ENCODE results near the gene GALR2. TPM values are rescaled to one million over a fixed set of nuclear protein-coding genes. Genes with fewer than 3 reads are reported as not detected.
"Not testable (repeated sequence)": the region's sequence is repeated elsewhere in the genome, so short reads cannot be mapped to it uniquely, and the experiment has no call there.

GALR2 gene
- polyA plus RNA-seq, 3 donors from 2014 or later = 0.18 TPM; not detected in 2

DNA sequence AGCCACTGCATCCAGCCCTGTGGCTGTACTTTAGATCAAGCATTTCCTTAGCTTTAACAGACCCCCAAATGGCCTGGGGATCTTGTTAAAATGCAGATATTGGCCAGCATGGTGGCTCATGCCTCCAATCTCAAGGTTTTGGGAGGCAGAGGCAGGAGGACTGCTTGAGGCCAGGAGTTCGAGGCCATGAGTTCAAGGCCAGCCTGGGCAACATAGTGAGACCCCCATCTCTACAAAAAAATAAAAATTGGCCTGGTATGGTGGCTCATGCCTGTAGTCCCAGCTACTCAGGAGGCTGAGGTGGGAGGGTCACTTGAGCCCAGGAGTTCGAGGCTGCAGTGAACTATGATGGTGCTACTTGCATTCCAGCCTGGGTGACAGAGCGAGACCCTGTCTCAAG, 31.7 kb upstream of the GALR2 start:
- DNase-seq; H3K27ac Mint-ChIP-seq; H3K4me1 Mint-ChIP-seq; H3K27me3 Mint-ChIP-seq (ENCODE audit: low read depth in 3 of 3); H3K4me3 Mint-ChIP-seq; H3K9me3 Mint-ChIP-seq: not testable (repeated sequence)
- peaks cover 28 to 56% (median 48%) of the 10 kb centered on the region in 3 donors for H3K36me3 Mint-ChIP-seq

DNA sequence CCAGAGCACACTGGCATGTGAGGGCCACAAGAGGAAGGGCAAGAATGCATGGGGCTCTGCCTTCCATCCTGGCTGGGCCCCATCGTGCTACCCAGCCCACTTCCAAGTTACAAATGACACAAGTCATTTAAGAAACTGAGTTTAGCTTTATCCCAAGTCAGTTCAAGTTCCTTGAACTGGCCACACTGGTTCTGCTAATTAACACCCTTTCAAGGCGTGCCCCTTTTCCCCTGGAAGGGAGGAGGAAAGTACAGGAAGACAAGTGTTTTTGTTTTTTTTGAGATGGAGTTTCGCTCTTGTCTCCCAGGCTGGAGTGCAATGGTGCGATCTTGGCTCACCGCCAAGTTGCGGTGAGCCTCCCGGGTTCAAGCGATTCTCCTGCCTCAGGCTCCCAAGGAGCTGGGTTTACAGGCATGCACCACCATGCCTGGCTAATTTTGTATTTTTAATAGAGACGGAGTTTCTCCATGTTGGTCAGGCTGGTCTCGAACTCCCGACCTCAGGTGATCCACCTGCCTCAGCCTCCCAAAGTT, 30.0 kb upstream of the GALR2 start:
- H3K9me3 Mint-ChIP-seq; H3K27me3 Mint-ChIP-seq (ENCODE audit: low read depth in 3 of 3); DNase-seq; H3K4me3 Mint-ChIP-seq; H3K27ac Mint-ChIP-seq; H3K4me1 Mint-ChIP-seq: not testable (repeated sequence)
- H3K36me3 Mint-ChIP-seq = peaks cover 33 to 56% (median 42%) of the 10 kb centered on the region in 3 donors

DNA sequence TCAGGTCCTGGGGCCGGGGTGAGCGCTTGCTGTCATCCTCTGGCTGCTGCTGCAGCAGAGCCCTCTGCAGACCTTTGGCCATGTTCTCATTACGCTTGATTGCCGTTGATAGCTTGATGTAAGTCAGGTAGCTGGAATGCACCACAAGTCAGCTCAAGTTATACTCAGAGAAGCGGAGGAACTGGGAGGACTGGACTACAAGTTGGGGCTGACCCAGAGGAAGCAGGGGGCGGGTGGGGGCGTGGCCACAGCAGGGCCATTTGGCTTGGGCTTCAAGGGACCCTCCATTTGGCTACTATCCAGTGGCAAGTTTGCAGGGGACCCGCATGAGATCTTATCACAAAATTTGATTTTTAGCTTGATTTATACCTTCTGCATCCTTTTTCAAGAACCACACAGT, 28.5 kb upstream of the GALR2 start:
- H3K27me3 Mint-ChIP-seq (ENCODE audit: low read depth in 3 of 3) = peaks cover 0 to 6% (median 5%) of the 10 kb centered on the region in 3 donors
- H3K9me3 Mint-ChIP-seq = no peaks in the 10 kb centered on the region
- DNase-seq = no peak
- no peak overlapping the region for H3K27ac Mint-ChIP-seq
- H3K4me1 Mint-ChIP-seq = no peaks in the 10 kb centered on the region
- H3K36me3 Mint-ChIP-seq = peaks cover 33 to 55% (median 43%) of the 10 kb centered on the region in 3 donors
- no peak overlapping the region for H3K4me3 Mint-ChIP-seq

DNA sequence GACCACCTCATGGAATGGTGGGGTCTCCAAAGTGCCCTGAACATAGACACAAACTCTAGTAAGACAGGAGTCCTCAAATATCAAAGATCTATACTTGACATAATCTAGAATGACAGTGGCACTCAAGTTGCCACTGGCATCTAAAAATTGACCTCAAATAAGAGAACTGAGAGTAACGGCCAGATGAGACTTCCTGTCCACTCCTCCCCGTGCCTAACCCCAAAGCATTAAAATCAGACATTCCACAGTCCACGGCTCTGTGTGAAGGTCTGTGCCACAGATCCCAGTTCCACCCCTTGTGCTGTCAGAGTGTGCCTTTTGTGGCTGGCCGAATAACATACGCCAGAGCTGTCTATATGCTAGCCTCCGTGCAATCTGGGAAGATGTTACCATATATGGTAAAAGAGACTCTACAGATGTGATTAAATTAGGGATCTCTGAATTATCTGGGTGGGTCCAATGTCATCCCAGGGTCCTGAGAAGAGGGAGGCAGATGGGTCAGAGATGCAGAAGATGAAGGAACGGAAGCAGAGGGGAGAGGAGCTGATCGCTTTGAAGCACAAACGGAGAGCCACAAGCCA, 26.5 kb upstream of the GALR2 start:
- DNase-seq = no peak
- Mint-ChIP-seq H3K4me3 (no peak overlapping the region), H3K36me3 (peaks cover 33 to 54% (median 47%) of the 10 kb centered on the region in 3 donors), H3K27me3 (ENCODE audit: low read depth in 3 of 3) (peaks cover 0 to 6% (median 5%) of the 10 kb centered on the region in 3 donors), H3K9me3 (no peaks in the 10 kb centered on the region), H3K4me1 (no peaks in the 10 kb centered on the region), H3K27ac (peak overlapping the region in 2 of 6 donors; percentile 16 to 57)

DNA sequence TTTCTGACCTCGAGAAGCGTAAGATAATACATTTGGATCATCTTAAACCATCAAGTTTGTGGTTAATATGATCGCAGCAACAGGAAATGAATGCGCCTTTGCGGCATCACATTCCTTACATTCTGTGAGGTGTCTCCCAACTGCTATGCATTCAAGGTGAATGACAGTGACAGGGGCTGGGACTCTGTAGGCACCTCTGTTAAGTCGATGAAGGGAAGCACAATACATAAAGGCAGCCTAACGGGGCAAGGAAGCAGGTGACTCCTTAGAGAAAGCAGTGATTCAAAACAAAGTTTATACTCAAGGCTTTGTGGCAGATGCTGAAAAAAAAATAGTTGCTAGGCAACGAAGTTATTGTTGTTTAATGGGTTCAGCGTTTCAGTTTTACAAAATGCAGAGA, 25.9 kb upstream of the GALR2 start:
- no peak overlapping the region for H3K4me3 Mint-ChIP-seq
- DNase-seq = no peak
- H3K27ac Mint-ChIP-seq = no peak overlapping the region
- peaks cover 0 to 5% (median 3%) of the 10 kb centered on the region in 3 donors for H3K27me3 Mint-ChIP-seq (ENCODE audit: low read depth in 3 of 3)
- H3K36me3 Mint-ChIP-seq = peaks cover 29 to 53% (median 44%) of the 10 kb centered on the region in 3 donors
- H3K4me1 Mint-ChIP-seq = no peaks in the 10 kb centered on the region
- H3K9me3 Mint-ChIP-seq = no peaks in the 10 kb centered on the region

DNA sequence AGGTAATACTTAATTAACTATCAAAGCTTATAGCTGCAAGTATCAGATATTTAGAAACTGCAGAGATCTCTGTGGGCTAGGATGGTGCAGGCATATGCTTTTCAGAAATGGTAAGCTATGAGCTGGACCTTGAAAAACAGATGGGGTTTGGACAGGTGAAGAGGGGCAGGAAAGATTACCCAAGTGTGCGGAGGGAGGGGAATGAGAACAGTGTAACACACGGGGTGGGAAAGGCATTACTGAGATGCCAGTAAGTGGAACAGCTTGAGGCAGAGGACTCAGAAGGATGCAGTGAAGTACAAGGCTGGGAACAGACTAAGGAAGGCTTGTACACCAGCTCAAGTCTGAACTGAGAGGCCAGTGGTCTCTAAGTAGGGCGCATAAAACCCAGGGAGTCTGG, 25.3 kb upstream of the GALR2 start:
- no peak overlapping the region for H3K27ac Mint-ChIP-seq
- DNase-seq = no peak
- H3K27me3 Mint-ChIP-seq (ENCODE audit: low read depth in 3 of 3) = peaks cover 0 to 5% (median 3%) of the 10 kb centered on the region in 3 donors
- no peaks in the 10 kb centered on the region for H3K9me3 Mint-ChIP-seq
- H3K4me3 Mint-ChIP-seq = no peak overlapping the region
- no peaks in the 10 kb centered on the region for H3K4me1 Mint-ChIP-seq
- peaks cover 24 to 53% (median 43%) of the 10 kb centered on the region in 3 donors for H3K36me3 Mint-ChIP-seq

DNA sequence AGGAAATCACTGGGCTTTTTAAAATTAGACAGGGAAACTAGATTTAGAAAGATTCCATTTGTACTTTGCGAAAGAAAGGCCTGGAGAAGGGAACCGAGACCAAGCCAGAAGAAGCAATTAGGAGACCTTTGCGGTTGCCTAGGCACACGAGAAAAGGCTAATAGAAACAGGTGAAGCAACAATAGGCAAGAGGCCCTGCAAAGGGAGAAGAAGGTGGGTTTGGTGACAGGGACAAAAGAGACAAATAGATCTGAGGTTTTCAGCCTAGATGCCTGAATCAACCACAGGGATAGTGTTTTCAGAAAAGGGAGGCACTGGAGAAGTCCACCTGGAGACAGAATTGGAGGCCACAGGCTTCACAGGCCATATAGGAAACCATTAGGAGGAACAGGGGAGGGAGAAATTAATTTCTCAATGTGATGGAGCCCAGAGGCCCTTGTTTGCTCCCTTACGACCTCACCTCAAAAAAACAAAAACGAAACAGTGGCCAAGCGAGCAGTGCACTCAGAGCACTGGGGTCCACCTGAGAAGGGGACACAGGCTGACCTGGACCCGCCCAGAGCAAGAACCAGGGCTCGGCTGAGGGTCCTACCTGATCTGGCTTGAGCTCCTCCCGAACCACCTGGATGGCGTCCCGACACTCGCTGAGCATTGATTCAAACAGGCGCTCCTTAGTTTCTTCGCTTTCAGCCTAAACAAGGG, 24.6 kb upstream of the GALR2 start:
- Mint-ChIP-seq H3K27ac (peak overlapping the region in 2 of 6 donors; percentile 15 to 51), H3K36me3 (peaks cover 21 to 46% (median 39%) of the 10 kb centered on the region in 3 donors), H3K4me1 (no peaks in the 10 kb centered on the region), H3K27me3 (ENCODE audit: low read depth in 3 of 3) (peaks cover 0 to 5% (median 3%) of the 10 kb centered on the region in 3 donors), H3K4me3 (no peak overlapping the region), H3K9me3 (no peaks in the 10 kb centered on the region)
- no peak for DNase-seq

DNA sequence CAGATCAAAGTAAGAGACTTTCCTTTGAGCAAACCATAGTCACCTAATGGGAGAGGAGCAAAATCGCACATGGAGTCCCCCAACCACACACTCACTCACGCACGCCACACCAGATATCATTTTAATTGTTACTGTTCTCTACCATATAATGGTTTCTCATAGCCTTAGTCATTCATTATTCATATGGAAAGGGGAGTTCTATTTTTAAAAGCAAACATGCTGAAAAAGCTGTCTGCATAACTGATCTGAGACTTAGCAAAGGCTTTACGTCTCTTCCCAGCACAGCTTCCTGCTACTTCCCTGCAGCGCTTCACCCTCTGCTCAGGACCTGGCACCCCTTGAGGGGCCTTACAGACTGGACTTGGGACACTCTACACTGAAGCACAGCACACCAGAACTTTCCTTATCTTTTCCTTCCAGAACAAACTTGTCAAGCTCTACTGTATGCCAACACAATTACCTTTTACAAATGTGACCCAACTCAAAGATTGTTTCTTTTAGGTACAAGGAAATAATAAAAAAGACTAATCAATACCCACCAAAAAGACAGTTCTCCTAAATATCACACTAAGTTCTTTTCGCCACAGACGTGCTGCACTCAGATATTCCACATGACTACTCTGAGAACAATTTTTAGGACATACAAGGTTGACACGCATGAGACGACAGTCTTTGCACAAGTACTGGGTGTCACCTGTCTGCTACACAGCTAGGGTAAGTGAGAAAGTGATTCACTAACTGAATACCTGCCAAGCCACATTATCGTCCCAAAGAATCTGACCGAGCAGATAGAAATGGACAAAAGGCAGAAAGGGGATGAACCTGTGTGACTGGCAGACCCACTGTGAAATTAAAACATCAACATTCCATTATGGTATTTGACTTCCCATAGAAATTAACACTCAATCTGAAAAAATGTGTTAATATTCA, 23.8 kb upstream of the GALR2 start:
- H3K4me3 Mint-ChIP-seq = no peak overlapping the region
- no peak for DNase-seq
- H3K27me3 Mint-ChIP-seq (ENCODE audit: low read depth in 3 of 3) = peaks cover 0 to 5% (median 3%) of the 10 kb centered on the region in 3 donors
- no peaks in the 10 kb centered on the region for H3K9me3 Mint-ChIP-seq
- no peaks in the 10 kb centered on the region for H3K4me1 Mint-ChIP-seq
- H3K36me3 Mint-ChIP-seq = peaks cover 14 to 38% (median 32%) of the 10 kb centered on the region in 3 donors
- no peak overlapping the region for H3K27ac Mint-ChIP-seq

DNA sequence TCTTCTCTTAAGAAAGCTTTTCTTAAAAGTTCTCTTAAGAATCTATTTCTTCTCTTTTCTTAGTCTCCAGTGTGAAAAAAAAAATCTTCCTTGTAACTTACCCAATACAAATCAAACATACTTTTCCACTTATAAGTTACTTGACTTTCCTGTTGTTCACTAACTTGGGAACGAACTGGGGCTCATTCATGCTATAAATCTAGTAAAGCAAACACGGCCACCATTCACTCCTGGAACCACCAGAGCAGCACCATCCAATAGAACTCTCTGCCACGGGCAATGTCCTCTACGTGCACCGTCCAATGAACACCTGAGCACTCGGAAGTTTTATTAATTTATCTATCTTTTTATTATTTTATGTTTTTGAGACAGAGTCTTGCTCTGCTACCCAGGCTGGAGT, 23.0 kb upstream of the GALR2 start:
- Mint-ChIP-seq H3K4me1 (no peaks in the 10 kb centered on the region), H3K4me3 (no peak overlapping the region), H3K27me3 (ENCODE audit: low read depth in 3 of 3) (peaks cover 0 to 6% (median 3%) of the 10 kb centered on the region in 3 donors), H3K27ac (no peak overlapping the region), H3K36me3 (peaks cover 12 to 43% (median 35%) of the 10 kb centered on the region in 3 donors), H3K9me3 (no peaks in the 10 kb centered on the region)
- no peak for DNase-seq

DNA sequence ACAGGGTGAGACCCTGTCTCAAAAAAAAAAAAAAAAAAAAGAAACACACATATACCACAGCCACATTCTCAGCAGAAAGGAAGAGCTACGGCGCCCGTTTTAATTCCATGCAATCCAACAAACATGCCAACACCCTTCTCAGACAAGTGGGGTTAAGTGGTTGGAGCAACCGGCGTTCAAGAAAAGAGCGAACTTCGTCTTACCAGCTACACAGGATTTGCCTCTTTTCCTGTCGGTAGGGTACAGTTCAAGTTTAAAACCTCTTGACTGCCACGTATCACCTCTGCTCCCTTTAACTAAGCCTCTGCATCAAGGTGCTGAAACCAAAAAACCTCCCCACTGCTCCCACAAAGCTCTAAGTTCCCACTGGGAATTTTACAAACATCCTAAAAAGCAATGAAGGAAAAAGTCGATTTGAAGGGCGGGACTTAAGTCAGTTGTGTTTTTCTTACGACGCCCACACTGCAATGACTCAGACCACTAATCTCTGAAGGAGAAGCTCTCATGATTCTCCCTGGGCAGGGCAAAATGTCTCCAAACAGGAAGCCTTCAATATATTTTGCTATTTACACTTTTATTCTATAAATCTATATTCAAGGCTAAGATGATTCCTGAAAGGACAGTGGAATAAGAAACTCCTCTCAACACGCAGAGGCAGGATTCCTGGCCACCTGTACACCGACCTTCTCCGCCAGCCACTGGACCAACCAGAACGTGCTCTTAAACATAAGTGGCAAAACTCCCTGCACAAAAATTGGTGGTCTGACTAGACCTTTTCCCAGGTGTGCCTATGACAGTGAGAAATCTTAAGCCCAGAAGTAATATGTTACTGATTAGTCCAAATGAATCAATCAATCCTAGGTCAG, 21.1 kb upstream of the GALR2 start:
- DNase-seq = no peak
- H3K36me3 Mint-ChIP-seq = peaks cover 16 to 47% (median 36%) of the 10 kb centered on the region in 3 donors
- no peak overlapping the region for H3K4me3 Mint-ChIP-seq
- H3K4me1 Mint-ChIP-seq = no peaks in the 10 kb centered on the region
- peaks cover 0 to 6% (median 3%) of the 10 kb centered on the region in 3 donors for H3K27me3 Mint-ChIP-seq (ENCODE audit: low read depth in 3 of 3)
- H3K27ac Mint-ChIP-seq = peak overlapping the region in 1 of 6 donors; percentile 45
- no peaks in the 10 kb centered on the region for H3K9me3 Mint-ChIP-seq

DNA sequence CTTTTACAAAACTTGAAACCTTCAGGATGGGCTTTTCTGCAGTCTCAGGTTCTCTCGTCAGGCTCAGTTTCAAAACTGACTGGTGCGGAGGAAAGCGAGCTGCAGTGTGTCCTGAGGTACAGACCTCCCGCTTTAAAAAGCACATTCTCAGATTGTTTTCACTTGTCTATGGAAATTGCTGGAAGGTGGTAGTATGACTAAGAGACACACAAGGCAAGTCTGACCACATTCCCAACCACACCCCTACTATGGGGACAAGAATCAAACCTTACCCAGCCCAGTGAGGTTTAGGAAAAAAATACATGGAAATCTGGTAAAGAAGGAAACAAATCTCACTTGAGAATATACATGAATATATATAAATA, 20.5 kb upstream of the GALR2 start:
- no peak for DNase-seq
- no peaks in the 10 kb centered on the region for H3K9me3 Mint-ChIP-seq
- peaks cover 16 to 48% (median 37%) of the 10 kb centered on the region in 3 donors for H3K36me3 Mint-ChIP-seq
- peak overlapping the region in 1 of 6 donors; percentile 31 for H3K27ac Mint-ChIP-seq
- no peak overlapping the region for H3K4me3 Mint-ChIP-seq
- H3K4me1 Mint-ChIP-seq = no peaks in the 10 kb centered on the region
- peaks cover 0 to 6% (median 3%) of the 10 kb centered on the region in 3 donors for H3K27me3 Mint-ChIP-seq (ENCODE audit: low read depth in 3 of 3)

DNA sequence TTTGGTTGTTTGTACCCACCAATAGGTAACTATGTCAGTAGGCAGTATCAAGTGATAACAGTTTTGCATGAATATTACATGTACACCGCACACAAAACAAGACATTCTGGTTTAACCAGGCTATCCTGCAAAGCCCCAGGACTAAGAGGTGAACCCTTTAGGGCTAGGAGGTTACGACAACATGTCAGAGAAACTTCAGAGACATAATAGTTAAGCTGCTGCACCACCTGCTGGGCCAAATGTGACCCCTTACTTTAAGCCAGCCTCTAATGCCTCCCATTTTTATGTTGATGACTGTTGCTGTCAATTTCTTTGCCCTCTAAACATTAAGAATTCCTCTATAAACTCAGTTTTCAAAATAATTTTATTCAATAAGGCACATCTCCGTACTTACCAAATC, 17.7 kb upstream of the GALR2 start:
- peaks cover 0 to 1% (median 0%) of the 10 kb centered on the region in 3 donors for H3K27me3 Mint-ChIP-seq (ENCODE audit: low read depth in 3 of 3)
- H3K9me3 Mint-ChIP-seq = no peaks in the 10 kb centered on the region
- no peaks in the 10 kb centered on the region for H3K4me1 Mint-ChIP-seq
- no peak for DNase-seq
- no peak overlapping the region for H3K4me3 Mint-ChIP-seq
- H3K36me3 Mint-ChIP-seq = peaks cover 23 to 45% (median 33%) of the 10 kb centered on the region in 3 donors
- no peak overlapping the region for H3K27ac Mint-ChIP-seq

DNA sequence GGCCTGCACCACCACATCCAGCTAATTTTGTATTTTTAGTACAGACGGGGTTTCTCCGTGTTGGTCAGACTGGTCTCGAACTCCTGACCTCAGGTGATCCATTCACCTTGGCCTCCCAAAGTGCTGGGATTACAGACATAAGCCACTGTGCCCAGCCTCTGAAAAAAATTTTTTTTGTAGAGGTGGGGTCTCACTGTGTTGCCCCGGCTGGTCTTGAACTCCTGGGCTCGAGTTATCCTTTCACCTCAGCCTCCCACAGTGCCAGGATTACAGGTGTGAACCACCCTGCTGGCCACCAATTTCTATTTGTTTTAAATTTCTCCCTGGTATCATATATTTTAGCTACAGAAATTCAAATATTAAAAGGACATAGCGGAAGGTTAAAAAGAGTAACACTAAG, 16.3 kb upstream of the GALR2 start:
- not testable (repeated sequence) for H3K27me3 Mint-ChIP-seq (ENCODE audit: low read depth in 3 of 3); H3K4me3 Mint-ChIP-seq; H3K4me1 Mint-ChIP-seq; H3K9me3 Mint-ChIP-seq; DNase-seq
- Mint-ChIP-seq H3K27ac (peak overlapping the region in 1 of 6 donors; percentile 59), H3K36me3 (peaks cover 23 to 49% (median 33%) of the 10 kb centered on the region in 3 donors)
